Pancreas (tissue), 10 donors: ENCODE measurements around the gene CYB5RL. TPM values are rescaled to one million over a fixed set of nuclear protein-coding genes. Genes with fewer than 3 reads are reported as not detected.

ENCODE experiments used
- ATAC-seq, 4 donors: fragments of 200-7000 bp; cut with Tn5 transposase; one replicate each; pipeline versions ENCODE4 v1.8.0 to v1.9.1; 2020; ENCODE audit warnings: mild to moderate bottlenecking in 4 of 4, moderate library complexity in 4 of 4
- DNase-seq, 6 donors: peaks; one replicate each; pipeline ENCODE4 v3.0.0-alpha.2; 2020
- FAIRE-seq: peaks from 2 replicates; lab custom pipeline; 2012; peaks lifted over from hg19 to GRCh38; lab: Jason Lieb, UNC
- H3K27ac ChIP-seq, 4 donors: fragments of 200-600 bp; sonication (generic); 1 replicate in 3 of 4; 2 replicates in 1 of 4; pipeline versions ENCODE4 v1.5.0 to v1.8.0; 2020
- H3K27me3 ChIP-seq, 4 donors: fragments of 200-600 bp; one replicate each; pipeline ENCODE4 v1.8.0; 2021
- H3K36me3 ChIP-seq, 3 donors: fragments of 200-600 bp; sonication (generic) in 1 of 3; one replicate each; pipeline versions ENCODE4 v1.5.0 to v1.8.0; 2020 to 2021
- H3K4me1 ChIP-seq, 3 donors: fragments of 200-600 bp; one replicate each; pipeline ENCODE4 v1.8.0; 2021
- H3K4me3 ChIP-seq, 4 donors: fragments of 200-600 bp; sonication (generic) in 2 of 4; one replicate each; pipeline versions ENCODE4 v1.5.0 to v1.8.0; 2020 to 2021
- H3K9me3 ChIP-seq, 4 donors: fragments of 200-600 bp; one replicate each; pipeline ENCODE4 v1.8.0; 2021
- CTCF ChIP-seq, 4 donors: fragments of 200-600 bp; sonication (generic) in 3 of 4; IDR thresholded peaks; one replicate each; pipeline versions ENCODE4 v1.5.0 to v1.8.0; 2021; ENCODE audit warnings: antibody characterized with exemption in 4 of 4
- WGBS, 2 donors: extraction: QIAGEN DNeasy Blood & Tissue Kit; methylation state at CpG; one replicate each; pipeline ENCODE4 v1.1.7; 2013; 5-methylcytosine and 5-hydroxymethylcytosine counted together
- intact Hi-C, 3 donors: fragments of 100-400 bp; cut with DNase I; formaldehyde crosslinking; loops; one replicate each; pipeline versions ENCODE4 v1.11.1 to v1.14.2; 2022
- polyA plus RNA-seq, 2 donors: library from polyadenylated mRNA; stranded (reverse); fragments of 200-250 nt; gene quantifications; one replicate each; pipeline ENCODE4 v1.2.3, GENCODE V29; 2013
- total RNA-seq, 6 donors: library from RNA; stranded (reverse); fragmentation: NEBNext Ultra II Directional in 4 of 6; extraction: Animal tissue kit (Norgen Biotek cat#: 25700) in 4 of 6; gene quantifications; one replicate each; pipeline versions ENCODE4 v1.2.1 to v1.2.4, GENCODE V29; 2021 to 2023
- donor health status: healthy with polysubstance abuse.
- donor health status: DM: no; HTN: no; CAD: no; lungs with moderate emphysema.
- donor health status: DM: no; HTN: no; CAD: no.
- donor health status: control.
- donor health status: control.
- donor health status: Bipolar disorder and iron deficiency.
- donor health status: DM: yes; HTN: yes; CAD: no.
- donor health status: DM: no; HTN: no; CAD: no.
- donor health status: DM: no; HTN: no; CAD: no.
- donor health status: DM: yes; HTN: yes; CAD: no.

CYB5RL gene
- total and polyA plus RNA-seq, 8 donors: 3.2 to 9.1 (median 4.3) TPM

- FAIRE-seq: no peak
- Histone ChIP-seq H3K9me3 (no peaks in the 10 kb centered on the region), H3K36me3 (peaks cover 0 to 22% (median 13%) of the 10 kb centered on the region in 3 donors), H3K4me3 (no peak overlapping the region), H3K4me1 (peaks cover 9 to 17% (median 16%) of the 10 kb centered on the region in 3 donors), H3K27ac (no peak overlapping the region), H3K27me3 (no peaks in the 10 kb centered on the region)
- intact Hi-C loops: no loop called here
- TF ChIP-seq CTCF (IDR thresholded peaks at IDR 0.05): no peak
- no peak for ATAC-seq
- 88 to 89% methylated on average over 12 of the region's 12 CpGs for WGBS, 2 donors
- DNase-seq: no peak
Measured at GRCh38 chr1:54221113-54221834, 21.4 kb upstream of the CYB5RL start.

DNA sequence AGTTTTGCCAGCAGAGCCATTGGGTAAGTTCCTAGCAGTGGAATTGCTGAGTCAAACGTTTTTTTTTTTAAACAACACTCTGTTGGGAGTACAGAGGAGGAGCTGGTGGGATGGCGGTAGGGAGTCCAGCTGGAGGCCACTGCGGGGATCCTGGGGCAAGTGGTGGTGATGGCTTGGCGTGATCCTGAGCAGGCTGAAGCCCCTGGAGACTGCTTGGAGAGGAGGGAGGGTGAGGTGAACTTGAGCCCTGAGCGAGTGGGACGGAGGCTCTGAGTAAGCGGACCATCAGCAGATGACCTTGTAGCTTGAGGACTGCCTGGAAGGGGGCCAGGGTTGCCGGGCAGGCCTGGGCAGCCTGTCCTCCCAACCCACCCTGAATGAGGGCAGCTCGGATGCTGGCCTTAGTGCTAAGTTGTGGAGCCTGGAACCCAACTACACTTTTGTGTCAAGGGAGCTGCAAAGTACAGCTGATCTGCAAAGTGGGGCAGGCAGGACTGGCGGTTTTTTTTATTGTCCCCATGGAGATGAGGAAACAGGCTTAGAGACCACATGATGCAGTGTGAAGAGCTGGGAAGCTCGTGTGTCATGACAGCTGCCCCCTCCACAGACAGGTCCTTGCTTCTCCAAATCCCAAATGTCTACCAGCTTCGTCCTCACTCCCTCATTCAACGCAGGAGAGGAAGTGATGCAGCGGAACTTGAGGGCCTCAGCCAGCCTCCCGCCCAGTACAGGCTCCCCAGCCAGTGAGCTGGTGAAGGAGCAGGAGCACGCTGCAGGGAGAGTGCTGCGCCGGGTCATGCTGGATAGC lies 20.4 kb upstream of the CYB5RL start:
- peak; percentile 70 to 87 (median 80) for ATAC-seq
- TF ChIP-seq CTCF (IDR thresholded peaks at IDR 0.05): no peak
- Histone ChIP-seq H3K9me3 (no peaks in the 10 kb centered on the region), H3K4me3 (no peak overlapping the region), H3K36me3 (peaks cover 0 to 32% (median 19%) of the 10 kb centered on the region in 3 donors), H3K27ac (peak overlapping the region in 3 of 4 donors; percentile 10 to 73 (median 20)), H3K4me1 (peaks cover 9 to 17% (median 16%) of the 10 kb centered on the region in 3 donors), H3K27me3 (no peaks in the 10 kb centered on the region)
- FAIRE-seq: no peak
- peak; percentile 68 to 84 (median 78) for DNase-seq
- intact Hi-C loops: no loop called here
- 46 to 47% methylated on average over 18 of the region's 18 CpGs for WGBS, 2 donors

GRCh38 chr1:54219688-54220003 lies 19.8 kb upstream of the CYB5RL start:
- no peaks in the 10 kb centered on the region for H3K27me3 ChIP-seq
- peaks cover 9 to 17% (median 16%) of the 10 kb centered on the region in 3 donors for H3K4me1 ChIP-seq
- TF ChIP-seq CTCF (IDR thresholded peaks at IDR 0.05): no peak
- peak overlapping the region in 3 of 4 donors; percentile 10 to 73 (median 57) for H3K27ac ChIP-seq
- no peak overlapping the region for H3K4me3 ChIP-seq
- H3K9me3 ChIP-seq: no peaks in the 10 kb centered on the region
- no peak for FAIRE-seq
- WGBS, 2 donors: 57 to 60% methylated on average over 3 of the region's 3 CpGs
- peaks cover 0 to 37% (median 24%) of the 10 kb centered on the region in 3 donors for H3K36me3 ChIP-seq
- DNase-seq: no peak
- intact Hi-C loops: loop anchor here in 1 of 3 donors (10.0 kb wide), 1 partner anchor 155 kb away; no protein-coding TSS in a partner anchor
- no peak for ATAC-seq

DNA sequence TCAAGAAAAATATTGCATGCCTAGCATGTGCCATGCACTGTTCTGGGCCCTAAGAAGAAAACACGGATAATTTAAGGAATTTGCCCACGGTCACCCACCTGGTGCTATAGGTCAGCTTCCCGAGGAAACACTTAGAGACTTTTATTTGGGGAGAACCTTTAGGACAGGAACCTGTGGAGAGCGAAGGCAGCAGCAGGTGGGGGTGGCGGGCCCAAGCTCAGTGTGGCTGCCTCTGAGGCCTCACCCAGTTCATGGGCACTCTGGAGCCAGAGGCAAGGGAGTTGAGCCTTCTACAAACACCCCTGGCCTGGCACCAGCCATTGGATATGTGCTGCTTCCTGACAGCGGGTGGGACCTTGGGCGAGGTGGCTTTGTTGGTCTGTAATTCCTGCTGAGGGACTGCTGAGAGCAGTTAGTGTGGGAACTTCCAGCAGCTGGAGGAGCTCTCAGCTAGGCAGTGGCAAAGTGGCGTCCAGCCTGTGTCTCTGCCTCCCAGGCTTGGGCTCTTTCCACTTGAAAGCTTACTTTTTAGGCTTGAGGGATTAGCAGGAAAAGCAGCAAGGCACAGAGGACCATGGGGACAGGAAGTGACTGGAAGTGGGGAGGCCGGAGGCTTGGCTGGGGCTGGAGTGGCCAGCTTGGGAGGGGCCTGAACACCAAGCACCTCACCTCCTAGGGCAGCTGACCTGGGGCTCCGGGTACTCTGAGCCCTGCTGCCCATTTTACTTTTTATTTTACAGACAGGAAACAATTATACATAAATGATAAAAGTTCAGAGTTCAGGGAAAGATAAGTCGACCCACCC lies 19.3 kb upstream of the CYB5RL start:
- Histone ChIP-seq H3K4me1 (peaks cover 9 to 17% (median 16%) of the 10 kb centered on the region in 3 donors), H3K36me3 (peaks cover 0 to 43% (median 26%) of the 10 kb centered on the region in 3 donors), H3K27ac (peak overlapping the region in 3 of 4 donors; percentile 5 to 73 (median 57)), H3K27me3 (no peaks in the 10 kb centered on the region), H3K9me3 (no peaks in the 10 kb centered on the region), H3K4me3 (no peak overlapping the region)
- no peak for FAIRE-seq
- ATAC-seq: peak; percentile 43 to 75 (median 60)
- 58 to 61% methylated on average over 11 of the region's 11 CpGs for whole genome bisulfite sequencing, 2 donors
- TF ChIP-seq CTCF (IDR thresholded peaks at IDR 0.05): no peak
- peak in 3 of 6 donors; percentile 53 to 62 (median 53) for DNase-seq
- intact Hi-C loops: loop anchor here in 1 of 3 donors (10.0 kb wide), 1 partner anchor 156 kb away; no protein-coding TSS in a partner anchor
